ENCODE results near the gene ZNF740.

GRCh38 chr12:53179687-53180219 is 769 bp upstream of the ZNF740 start:
- TF ChIP-seq CTCF (IDR thresholded peaks at IDR 0.05 in 2 of 3, conservative IDR thresholded peaks at IDR 0.05 in 1 of 3; ENCODE audit: borderline replicate concordance in 1 of 3, insufficient read depth in 1 of 3, low read depth in 2 of 3, low read length in 2 of 3) (no peak), REST (IDR thresholded peaks at IDR 0.05; ENCODE audit: low read depth) (no peak), POLR2AphosphoS5 (IDR thresholded peaks at IDR 0.05; ENCODE audit: low read depth, low read length) (no peak), POLR2A (IDR thresholded peaks at IDR 0.05; ENCODE audit: borderline replicate concordance, extremely low read depth, insufficient read depth, insufficient read length) (no peak), ZNF274 (IDR thresholded peaks at IDR 0.05; ENCODE audit: low read depth, low read length) (no peak), TCF7L2 (IDR thresholded peaks at IDR 0.05; ENCODE audit: borderline replicate concordance, extremely low read depth, insufficient read depth, insufficient read length) (no peak), FOSL1 (IDR thresholded peaks at IDR 0.05; ENCODE audit: low read depth) (no peak), EZH2 (IDR thresholded peaks at IDR 0.05) (no peak)
